DMS53 treated with DMSO at 0.1 percent for 48 hours (cell line): Measurements from ENCODE around the gene SUN2.
"Not testable (repeated sequence)": the region's sequence is repeated elsewhere in the genome, so short reads cannot be mapped to it uniquely, and the experiment has no call there.

Experiments
- DNase-seq: peaks from one replicate; lab custom pipeline; 2025; ENCODE audit not compliant: unreplicated experiment; lab: John Stamatoyannopoulos, UW

Gene SUN2, protein sequence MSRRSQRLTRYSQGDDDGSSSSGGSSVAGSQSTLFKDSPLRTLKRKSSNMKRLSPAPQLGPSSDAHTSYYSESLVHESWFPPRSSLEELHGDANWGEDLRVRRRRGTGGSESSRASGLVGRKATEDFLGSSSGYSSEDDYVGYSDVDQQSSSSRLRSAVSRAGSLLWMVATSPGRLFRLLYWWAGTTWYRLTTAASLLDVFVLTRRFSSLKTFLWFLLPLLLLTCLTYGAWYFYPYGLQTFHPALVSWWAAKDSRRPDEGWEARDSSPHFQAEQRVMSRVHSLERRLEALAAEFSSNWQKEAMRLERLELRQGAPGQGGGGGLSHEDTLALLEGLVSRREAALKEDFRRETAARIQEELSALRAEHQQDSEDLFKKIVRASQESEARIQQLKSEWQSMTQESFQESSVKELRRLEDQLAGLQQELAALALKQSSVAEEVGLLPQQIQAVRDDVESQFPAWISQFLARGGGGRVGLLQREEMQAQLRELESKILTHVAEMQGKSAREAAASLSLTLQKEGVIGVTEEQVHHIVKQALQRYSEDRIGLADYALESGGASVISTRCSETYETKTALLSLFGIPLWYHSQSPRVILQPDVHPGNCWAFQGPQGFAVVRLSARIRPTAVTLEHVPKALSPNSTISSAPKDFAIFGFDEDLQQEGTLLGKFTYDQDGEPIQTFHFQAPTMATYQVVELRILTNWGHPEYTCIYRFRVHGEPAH

DNA sequence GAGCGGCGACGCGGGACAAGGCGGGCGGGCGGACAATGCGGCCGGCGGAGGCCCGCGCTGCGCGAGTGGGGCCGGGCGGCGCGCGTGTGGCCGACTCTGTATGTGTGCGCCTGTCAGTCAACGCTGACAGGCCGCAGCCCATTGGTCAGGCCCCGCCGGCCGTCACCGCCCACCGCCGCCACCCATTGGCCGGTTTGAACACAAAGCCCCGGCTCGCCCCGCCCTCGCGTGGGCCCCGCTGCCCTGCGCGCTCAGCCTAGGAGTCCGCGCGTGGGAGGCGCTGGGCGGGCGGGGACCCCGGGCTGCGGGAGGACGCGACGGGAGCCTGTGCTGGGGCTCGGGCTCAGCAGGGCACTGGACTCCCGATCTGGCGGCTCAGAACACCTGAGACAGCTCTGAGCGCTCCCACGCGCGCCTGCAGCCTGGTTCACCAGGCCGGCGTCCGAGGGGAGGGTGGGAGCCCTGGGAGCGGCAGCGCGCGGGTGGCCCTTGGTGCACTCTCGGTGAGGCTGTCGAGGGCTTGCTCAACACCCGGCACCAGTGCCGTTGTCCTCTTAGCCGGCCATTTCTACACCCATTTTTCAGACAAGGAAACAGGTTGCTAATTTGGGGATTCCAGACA is at the start of gene SUN2:
SUN2 (minus strand) TSS at position 88 of the 622 bp plus-strand sequence. CDS start 3,370 bp downstream, outside the sequence.
- DNase-seq, result peak; percentile 29

DNA sequence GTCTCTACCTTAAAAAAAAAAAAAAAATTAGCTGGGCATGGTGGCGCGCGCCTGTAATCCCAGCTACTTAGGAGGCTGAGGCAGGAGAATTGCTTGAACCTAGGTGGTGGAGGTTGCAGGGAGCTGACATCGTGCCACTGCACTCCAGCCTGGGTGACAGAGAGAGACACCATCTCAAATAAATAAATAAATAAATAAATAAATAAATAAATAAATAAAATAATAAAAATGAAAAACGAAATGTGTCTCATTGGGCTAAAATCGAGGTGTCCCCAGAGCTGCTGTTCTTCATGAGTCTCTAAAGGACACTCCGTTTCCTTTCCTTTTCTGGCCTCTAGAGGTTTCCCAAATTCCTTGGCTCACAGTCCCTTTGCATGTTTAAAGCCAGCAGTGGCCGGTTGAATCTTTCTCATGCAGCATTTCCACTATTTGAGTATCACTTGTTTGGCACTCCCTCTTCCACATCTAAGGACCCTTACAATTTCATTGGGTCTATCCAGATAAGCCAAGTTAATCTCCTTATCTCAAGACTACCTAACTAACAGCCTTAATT is 49.3 kb upstream of the SUN2 start:
- not testable (repeated sequence) for DNase-seq

DNA sequence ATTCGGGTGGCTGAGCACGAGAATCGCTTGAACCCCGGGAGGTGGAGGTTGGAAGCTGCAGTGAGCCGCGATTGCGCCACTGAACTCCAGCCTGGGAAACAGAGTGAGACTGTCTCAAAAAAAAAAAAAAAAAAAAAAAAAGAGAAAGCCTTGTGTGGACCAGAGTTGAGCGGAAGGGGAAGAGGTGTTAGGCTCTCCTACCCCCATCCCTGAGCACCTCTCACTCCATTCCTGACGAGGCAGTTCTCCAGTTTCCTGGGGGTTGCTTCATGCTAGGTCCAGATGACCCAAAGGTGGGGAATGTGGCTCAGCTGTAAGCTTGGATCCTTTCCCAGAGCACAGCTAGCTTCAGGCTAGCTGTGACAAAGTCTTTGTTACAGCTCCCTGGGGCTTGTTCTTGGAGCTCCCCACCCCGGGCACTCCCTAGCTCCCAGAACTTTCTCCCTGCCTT is 46.9 kb upstream of the SUN2 start:
- DNase-seq, result no peak

DNA sequence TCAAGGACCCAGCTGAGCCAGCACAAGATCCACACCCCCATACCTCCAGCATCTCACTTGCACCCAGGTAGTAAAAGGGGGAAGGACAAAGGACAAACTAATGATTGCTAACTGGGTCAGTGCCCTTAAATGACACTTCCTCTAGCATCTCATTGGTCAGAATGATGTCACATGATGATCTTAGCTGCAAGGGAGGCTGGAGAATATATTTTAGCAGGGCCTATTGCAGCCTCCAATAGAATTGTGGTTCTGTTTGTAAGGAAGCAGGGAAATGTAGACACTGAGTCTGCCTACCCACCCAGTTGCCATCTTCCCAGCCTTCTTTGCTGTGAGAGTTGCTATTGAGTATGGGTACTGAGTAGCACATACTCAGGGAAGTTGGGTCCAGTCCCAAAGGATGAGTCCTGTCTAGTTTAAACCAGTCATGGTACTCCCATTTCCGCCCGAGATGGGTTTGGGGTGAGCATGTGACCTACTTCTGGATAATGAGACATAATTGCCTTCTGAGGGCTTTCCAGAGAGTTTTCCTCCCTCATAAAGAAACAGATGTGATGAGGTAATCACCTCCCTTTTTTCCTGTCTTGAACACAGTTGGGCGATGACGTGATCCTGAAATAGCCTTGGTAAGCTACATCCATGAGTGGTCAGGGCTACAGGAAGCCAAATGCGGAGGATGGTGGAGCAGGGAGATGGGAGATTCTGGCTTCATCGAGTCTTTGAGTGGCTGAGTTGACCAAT is 43.6 kb upstream of the SUN2 start:
- no peak for DNase-seq

DNA sequence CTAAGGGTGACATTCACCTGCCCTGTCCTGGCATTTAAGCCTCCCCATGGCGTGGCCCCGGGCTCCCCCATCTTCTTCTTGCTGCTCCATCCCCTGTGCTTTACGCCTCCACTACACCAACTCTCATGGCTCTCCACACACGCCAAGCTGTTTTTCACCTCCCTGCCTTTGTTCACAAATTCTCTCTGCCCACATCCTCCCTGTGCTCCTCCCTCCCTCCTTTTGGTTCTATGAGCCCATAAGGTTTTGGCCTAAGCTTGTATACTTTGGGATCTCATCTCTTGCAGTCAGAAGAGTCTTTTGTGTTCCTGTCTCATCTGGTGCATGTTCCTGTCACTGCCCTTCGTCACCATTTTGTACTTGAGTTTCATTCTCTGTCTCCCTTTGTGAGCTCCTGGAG is 42.7 kb upstream of the SUN2 start:
- no peak for DNase-seq

DNA sequence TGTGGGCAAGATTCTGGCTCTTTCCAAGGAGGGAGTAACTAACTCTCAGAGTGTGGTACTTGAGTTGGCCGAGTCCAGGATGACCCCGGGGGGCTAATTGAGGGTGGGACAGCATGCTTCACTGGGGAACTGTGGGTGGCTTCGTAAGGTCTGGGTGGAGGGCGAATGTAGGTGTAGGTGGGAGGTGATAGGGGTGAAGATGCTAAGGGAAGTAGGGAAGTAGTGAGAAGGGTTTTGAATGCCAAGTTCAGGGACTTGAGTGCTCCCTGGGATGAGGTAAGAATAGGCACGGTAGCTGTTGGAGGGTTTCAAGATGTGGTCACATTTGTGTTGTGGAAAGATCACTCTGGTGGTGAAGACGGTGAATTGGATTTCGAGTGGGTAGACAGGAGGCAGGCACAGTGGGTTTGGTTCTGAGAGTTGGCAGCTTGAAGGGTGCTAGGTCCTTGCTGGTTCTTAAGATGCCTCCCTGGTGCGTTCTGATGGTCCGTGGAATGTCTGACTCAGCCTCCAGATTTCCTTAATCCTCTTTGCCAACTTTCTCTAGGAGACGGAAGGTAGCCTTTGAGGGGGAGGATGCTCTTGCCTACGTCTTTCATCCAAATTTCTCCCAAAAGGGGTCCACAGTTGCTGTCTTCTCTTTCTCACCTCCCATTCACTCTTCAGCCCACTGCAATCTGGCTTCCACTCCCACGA is 40.6 kb upstream of the SUN2 start:
- DNase-seq, result no peak

DNA sequence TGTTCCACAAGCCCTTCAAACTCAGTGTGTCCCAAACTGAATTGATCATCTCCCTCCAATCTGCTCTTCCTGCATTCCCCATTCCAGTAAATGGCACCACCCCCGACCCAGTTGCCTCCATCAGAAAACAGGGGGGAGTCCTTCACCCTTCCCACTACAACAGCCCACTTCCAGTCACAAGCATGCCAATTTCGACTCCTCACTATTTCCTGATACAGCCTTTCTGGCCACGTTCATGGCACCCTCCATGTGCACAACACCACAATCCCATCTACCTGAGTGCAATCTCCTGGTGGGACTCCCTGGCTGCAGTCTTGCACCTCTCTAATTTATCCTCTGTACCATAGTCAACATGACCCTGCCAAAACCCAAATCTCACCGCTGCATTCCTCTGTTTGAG is 39.8 kb upstream of the SUN2 start:
- DNase-seq, result no peak

DNA sequence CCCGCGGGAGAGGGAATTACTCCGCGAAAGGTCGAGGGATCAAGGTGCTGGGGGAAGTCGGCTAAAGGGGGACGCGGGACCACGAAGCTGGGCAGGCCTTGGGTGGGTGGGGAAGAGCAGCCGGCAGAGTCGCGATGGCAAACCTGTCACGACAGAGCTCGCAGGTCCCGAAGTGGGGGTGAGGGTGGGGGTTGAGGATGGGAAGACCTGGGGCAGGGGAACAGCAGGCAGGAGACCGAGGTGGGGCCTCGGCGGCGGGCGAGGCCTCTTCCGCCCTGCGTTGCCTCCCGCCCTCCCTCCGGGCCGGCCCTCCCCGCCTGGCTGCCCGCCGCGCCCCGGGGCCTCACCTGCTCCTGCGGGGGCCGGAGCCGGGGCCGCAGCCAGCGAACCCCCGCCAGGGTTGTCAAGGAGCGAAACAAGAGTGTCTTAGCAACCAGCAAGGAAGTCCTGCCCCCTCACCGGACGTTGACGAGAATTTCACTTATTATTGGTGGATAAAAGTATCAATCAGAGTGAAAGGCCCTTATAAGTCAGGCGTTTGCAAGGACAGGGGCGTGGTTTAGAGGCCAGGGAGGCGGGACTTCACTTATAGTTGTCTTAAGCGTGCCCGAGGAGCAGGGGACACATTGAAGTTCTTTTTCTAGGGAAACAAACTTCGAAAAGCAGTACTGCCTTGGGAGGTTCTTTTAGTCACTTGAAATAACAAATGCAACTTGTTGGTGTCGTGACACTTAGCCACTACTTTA is 38.1 kb upstream of the SUN2 start, which contains the start of gene DNAL4:
DNAL4 (minus strand) TSS at position 423 of the 746 bp plus-strand sequence. CDS start 11,412 bp downstream, outside the sequence.
- DNase-seq, result peak; percentile 86

DNA sequence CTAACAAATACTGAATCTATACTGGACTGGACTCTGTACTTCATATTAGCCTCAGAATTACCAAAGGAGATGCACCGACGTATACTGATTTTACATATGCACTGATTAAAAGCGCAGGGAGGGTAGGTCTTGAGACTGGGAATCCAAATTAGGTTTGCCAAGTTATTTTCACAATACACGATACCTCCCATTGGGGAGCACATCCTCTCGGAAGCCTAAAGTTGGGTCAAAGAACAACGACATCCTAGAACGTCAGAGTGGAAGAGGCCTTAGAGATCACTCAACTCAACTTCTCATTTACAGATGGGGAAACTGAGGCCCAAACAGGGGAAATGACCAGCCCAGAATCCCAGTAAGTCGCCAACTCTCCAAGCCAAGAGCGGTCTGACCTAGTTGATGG is 37.5 kb upstream of the SUN2 start:
- no peak for DNase-seq

DNA sequence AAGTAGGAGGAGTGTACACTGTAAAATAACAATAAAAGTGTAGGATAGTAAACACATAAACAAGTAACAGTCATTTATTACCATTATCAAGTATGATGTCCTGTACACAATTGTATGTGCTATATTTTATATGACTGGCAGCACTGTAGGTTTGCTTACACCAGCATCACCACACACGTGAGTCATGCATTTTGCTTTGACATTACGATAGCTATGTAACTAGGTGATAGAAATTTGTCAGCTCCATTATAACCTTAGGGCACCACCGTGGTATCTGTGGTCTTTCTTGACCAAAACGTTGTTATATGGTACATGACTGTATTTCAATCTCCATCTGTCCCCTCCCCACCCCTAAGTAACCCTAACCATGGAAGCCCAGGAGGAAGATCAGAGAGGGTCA is 37.0 kb upstream of the SUN2 start:
- DNase-seq, result no peak

DNA sequence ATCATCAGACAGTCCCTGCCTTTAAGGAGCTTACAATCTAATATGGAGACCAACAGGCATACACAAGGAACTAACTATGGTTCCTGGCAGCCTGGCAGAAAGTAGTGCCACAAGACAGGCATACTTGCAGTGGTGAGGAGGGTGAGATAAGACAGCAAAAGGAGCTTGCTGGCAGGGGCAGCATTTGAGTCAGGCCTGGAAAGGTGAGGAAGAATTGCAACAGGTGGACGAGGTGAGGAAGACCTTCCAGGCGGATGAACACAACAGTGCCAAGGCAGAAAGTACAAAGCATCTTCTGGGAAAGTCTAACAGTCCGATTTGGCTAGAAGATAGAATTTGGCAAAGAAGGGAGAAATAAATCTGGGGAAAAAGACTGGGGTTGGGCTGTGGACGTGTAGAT is 33.8 kb upstream of the SUN2 start:
- no peak for DNase-seq

DNA sequence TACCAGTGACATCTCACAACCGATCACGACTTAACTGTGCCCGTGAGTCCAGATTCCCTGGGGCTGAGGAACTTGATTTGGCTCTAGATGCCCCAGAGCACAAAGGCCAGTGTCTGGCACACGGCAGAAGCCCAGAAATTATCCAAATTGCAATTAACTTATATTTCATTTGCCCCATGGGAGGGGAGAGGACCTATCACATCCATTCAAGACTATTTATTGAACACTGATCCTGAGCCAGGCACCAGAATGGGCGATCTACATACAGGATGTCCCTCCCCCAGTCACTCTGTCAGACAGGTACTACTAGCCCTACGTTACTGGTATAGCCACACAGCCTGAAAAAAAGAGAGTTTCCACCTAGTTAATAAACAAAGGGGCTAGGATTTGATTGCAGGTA is 33.0 kb upstream of the SUN2 start:
- no peak for DNase-seq

DNA sequence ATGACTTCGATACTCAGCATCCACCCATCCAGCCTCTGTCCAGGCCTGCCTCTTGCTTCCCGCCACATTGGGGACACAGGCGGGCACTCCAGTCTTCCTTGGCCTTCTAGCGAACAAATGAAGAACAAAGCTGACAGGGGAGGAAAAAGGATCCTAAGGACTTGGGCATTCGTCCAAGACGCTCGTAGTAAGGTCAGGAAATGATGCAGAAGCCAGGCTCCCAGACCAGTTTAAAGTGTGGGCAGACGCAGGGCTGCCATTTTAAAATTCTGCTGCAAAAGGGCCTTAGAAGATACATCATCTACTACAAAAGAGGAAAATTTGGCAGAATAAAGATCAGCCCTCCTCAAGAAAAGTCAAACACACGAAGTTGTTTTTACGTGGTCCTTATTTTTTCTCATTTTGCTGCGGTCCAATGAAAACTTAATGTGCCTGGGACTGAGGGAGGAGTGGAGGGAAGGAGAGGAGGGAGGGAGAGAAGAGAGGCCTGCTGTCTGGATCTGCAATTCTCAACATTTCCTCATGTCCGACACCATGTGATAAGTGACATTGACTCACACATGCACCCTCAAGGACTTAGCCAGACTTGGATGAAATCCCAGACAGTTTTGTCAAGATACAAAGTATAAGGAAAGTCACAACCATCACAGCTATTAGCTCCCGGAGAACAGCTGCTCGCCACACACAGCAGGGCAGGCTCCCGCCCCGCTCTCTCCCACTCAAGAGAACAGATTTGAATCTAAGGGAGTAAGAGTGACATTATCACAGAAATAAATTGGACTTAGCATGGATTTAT is 32.4 kb upstream of the SUN2 start:
- no peak for DNase-seq

DNA sequence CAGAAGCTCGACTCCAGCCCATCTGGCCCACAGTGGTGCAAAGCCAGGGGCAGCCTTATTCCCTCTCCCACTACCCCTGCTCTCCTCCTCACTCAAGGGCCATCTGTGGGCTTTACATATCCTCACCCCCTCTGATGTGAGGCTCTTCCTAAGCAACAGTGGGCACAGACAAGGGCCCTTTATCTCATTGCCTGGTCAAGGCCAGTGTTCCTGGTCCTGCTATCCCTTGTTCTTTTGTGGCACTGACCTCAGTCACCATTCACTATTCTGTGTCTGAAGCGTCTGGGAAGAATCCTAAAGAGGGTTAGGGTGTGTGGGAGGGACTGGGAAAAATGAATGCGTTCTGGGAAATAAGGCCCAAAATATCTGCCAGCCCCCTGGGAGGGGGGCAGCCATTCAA is 30.8 kb upstream of the SUN2 start:
- DNase-seq, result no peak

DNA sequence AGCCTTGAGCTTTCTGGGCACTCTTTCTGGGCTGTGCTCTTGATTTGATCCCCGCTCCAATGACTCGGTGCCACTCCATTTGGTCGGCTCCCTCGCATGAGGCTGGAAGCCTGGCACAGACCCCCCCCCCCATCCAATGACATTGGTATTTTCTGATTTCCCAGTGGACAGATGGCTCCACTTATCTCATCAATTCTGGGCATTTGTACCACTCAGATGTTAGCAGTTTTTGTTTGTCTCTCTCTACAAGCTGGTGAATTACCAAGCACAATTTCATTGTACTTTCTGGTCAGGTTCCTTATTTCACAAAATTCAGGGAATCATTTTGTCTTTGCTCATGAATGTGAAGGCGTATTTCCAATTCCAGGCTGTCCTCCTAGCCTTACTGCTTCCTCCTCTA is 29.1 kb upstream of the SUN2 start:
- no peak for DNase-seq

DNA sequence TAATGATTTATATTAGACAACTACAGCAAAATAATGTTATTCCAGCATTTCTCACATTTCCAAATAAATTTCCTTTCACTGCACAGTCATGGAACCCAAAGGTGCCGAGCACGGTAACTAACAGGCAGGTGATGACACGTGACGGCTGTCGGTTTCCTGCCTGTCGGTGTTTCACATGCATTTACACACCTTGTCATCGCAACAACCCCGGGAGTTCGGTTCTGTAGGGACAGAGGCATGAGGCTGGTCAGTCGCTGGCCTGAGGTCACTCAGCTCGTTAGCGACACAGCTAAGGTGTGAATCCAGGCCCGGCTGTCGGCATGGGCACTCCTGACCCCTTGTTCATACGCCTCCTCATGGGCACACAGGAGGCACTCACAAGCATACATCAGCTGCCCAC is 28.2 kb upstream of the SUN2 start:
- DNase-seq, result no peak

DNA sequence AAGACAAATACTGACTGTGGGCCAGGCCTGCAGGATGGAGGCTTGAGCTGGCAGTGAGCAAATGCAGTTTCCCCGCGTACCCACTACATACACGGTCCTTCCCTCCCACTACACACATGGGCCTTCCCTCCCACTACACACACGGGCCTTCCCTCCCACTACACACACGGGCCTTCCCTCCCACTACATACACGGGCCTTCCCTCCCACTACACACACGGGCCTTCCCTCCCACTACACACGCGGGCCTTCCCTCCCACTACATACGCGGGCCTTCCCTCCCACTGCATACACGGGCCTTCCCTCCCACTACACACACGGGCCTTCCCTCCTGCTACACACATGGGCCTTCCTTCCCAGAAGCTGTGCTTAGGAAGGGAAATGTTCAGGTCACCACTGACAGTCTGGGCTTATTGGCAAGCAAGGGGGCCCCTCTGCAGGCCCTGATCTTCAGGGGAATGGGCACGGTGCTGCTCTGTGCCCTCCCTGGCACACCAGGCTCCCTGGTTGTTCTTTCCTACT is 27.4 kb upstream of the SUN2 start:
- DNase-seq, result no peak

DNA sequence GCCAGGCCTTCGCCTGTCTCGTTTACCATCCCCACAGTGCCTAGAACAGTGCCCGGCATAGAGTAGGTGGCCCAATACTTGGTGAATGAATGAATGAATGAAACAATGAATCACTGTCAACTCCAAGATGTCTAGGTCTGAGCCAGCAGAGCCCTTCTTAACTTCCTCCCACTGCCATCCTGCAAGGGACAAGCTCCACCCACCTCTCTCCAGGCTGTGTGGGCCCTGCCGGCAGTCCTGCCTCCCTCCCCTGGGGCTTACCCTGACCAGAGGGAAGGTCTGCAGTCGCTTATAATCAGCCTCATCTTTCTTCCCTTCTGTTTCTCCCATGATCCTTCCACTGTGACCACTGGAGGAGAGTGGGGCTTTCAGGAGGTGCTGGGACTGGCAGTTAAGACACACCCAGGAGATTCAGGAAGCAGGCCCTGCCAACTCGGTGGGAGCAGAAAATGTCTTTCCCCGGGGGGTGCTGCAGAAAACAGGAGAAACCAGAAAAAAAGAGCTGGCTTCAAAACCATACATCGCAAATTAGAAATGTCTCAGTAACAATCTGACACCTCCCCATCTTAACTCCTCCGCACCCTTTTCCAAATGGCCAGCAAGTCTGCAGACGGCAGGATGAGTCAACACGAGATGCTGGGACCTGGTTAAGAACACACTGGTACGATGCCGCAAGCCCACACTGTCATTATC is 26.8 kb upstream of the SUN2 start:
- no peak for DNase-seq
